ENCODE results near the gene CFAP61. TPM values are rescaled to one million over a fixed set of nuclear protein-coding genes. Genes with fewer than 3 reads are reported as not detected.

The CFAP61 gene
- total and polyA plus RNA-seq, 9 of the 15 experiments (the other 6 are each of a cell fraction or from before 2014, with no cell fraction given) = 0.11 TPM; not detected in 8

GRCh38 chr20:20406306-20406705 lies 354.0 kb downstream of the CFAP61 start:
- intact Hi-C loops (cut with micrococcal nuclease) (no loop called here), in situ Hi-C loops (cut with MboI) (no loop called here)
- H3K9me1 ChIP-seq (ENCODE audit: control insufficient read depth, insufficient read depth, low read length) = no peaks in the 10 kb centered on the region
- POLR2A ChIA-PET = no interaction called here
- no peaks in the 10 kb centered on the region for H3K36me3 ChIP-seq (ENCODE audit: control insufficient read depth, insufficient read depth, low read length)
- H4K20me1 ChIP-seq (replicated peaks; ENCODE audit: control insufficient read depth, insufficient read depth, low read length) = no peaks in the 10 kb centered on the region; the same call in 1 of the 2 replicates
- H3K4me3 ChIP-seq = no peak overlapping the region
- ATAC-seq = no peak
- H3K79me2 ChIP-seq (ENCODE audit: control insufficient read depth, insufficient read depth, low read length) = no peaks in the 10 kb centered on the region
- no peaks in the 10 kb centered on the region for H3K4me1 ChIP-seq (replicated peaks in 1 of 2; ENCODE audit: control insufficient read depth in 2 of 2, insufficient read depth in 2 of 2, low read length in 2 of 2)
- DNase-seq (ENCODE audit: extremely low read depth in 1 of 4, low spot score in 3 of 4) = no peak
- BruUV-seq (replicated peaks) = no TSS peak
- H3K4me2 ChIP-seq (ENCODE audit: insufficient read depth, low read length) = no peak overlapping the region
- no peak for FAIRE-seq
- WGBS (ENCODE audit: insufficient coverage, low coverage, missing lambda C conversion rate) = 0% methylated on average over 2 of the region's 2 CpGs
- H3K27ac ChIP-seq (ENCODE audit: extremely low read depth, low read depth, low read length) = no peak overlapping the region
- TF ChIP-seq KLF6 (CRISPR knock-in tag; IDR thresholded peaks at IDR 0.05; ENCODE audit: borderline replicate concordance) (no peak), CHAMP1 (IDR thresholded peaks at IDR 0.05) (no peak), SMARCA5 (IDR thresholded peaks at IDR 0.05) (no peak), CREBBP (IDR thresholded peaks at IDR 0.05; ENCODE audit: low read depth, low read length) (no peak), XRCC5 (IDR thresholded peaks at IDR 0.05; ENCODE audit: low read depth, low read length) (no peak), EZH2 (IDR thresholded peaks at IDR 0.05; ENCODE audit: borderline replicate concordance, low read depth, low read length) (no peak), ZNF764 (CRISPR knock-in tag; IDR thresholded peaks at IDR 0.05; ENCODE audit: low read depth) (no peak), HBP1 (CRISPR knock-in tag; IDR thresholded peaks at IDR 0.05) (no peak), ZNF165 (CRISPR knock-in tag; IDR thresholded peaks at IDR 0.05; ENCODE audit: borderline replicate concordance) (no peak), CHCHD3 (CRISPR knock-in tag; IDR thresholded peaks at IDR 0.05) (no peak), ZC3H11A (IDR thresholded peaks at IDR 0.05; ENCODE audit: low read depth, low read length) (no peak), ZNF586 (CRISPR knock-in tag; conservative IDR thresholded peaks at IDR 0.05) (no peak)
- TF ChIP-seq, protein P1, sequence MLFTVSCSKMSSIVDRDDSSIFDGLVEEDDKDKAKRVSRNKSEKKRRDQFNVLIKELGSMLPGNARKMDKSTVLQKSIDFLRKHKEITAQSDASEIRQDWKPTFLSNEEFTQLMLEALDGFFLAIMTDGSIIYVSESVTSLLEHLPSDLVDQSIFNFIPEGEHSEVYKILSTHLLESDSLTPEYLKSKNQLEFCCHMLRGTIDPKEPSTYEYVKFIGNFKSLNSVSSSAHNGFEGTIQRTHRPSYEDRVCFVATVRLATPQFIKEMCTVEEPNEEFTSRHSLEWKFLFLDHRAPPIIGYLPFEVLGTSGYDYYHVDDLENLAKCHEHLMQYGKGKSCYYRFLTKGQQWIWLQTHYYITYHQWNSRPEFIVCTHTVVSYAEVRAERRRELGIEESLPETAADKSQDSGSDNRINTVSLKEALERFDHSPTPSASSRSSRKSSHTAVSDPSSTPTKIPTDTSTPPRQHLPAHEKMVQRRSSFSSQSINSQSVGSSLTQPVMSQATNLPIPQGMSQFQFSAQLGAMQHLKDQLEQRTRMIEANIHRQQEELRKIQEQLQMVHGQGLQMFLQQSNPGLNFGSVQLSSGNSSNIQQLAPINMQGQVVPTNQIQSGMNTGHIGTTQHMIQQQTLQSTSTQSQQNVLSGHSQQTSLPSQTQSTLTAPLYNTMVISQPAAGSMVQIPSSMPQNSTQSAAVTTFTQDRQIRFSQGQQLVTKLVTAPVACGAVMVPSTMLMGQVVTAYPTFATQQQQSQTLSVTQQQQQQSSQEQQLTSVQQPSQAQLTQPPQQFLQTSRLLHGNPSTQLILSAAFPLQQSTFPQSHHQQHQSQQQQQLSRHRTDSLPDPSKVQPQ (CRISPR knock-in tag; IDR thresholded peaks at IDR 0.05; ENCODE audit: borderline replicate concordance) = no peak
- TF ChIP-seq, protein P2, sequence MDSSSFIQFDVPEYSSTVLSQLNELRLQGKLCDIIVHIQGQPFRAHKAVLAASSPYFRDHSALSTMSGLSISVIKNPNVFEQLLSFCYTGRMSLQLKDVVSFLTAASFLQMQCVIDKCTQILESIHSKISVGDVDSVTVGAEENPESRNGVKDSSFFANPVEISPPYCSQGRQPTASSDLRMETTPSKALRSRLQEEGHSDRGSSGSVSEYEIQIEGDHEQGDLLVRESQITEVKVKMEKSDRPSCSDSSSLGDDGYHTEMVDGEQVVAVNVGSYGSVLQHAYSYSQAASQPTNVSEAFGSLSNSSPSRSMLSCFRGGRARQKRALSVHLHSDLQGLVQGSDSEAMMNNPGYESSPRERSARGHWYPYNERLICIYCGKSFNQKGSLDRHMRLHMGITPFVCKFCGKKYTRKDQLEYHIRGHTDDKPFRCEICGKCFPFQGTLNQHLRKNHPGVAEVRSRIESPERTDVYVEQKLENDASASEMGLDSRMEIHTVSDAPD (CRISPR knock-in tag; IDR thresholded peaks at IDR 0.05) = no peak
- no peaks in the 10 kb centered on the region for H3K9me3 ChIP-seq (replicated peaks; ENCODE audit: control insufficient read depth, insufficient read depth, low read depth, low read length)
- no peak overlapping the region for H3K9ac ChIP-seq (ENCODE audit: insufficient read depth in 1 of 2, low read depth in 2 of 2, low read length in 2 of 2)
- peaks cover 0 to 13% of the 10 kb centered on the region in 2 experiments; a peak in 2 of 5 replicates for H3K27me3 ChIP-seq (ENCODE audit: control insufficient read depth in 2 of 2, insufficient read depth in 2 of 2, low read length in 2 of 2)
- no peak overlapping the region for H2AFZ ChIP-seq (ENCODE audit: low read depth, low read length)
- CTCF ChIA-PET (ENCODE audit: low intra/inter-chr PET ratio) = interaction anchor here (1.8 kb wide), 1 partner anchor 46 kb away, joined by 5 read pairs; no protein-coding TSS in a partner anchor
